Lung (tissue), 12 donors: Measurements from ENCODE around the gene AP4B1. TPM values are rescaled to one million over a fixed set of nuclear protein-coding genes. Genes with fewer than 3 reads are reported as not detected.
"Not testable (repeated sequence)": the region's sequence is repeated elsewhere in the genome, so short reads cannot be mapped to it uniquely, and the experiment has no call there.

ENCODE experiments used
- ATAC-seq: fragments of 200-7000 bp; cut with Tn5 transposase; one replicate; pipeline ENCODE4 v1.9.1; 2020; ENCODE audit warnings: moderate number of reproducible peaks; ENCODE audit not compliant: insufficient read depth, low FRiP score
- DNase-seq, 3 donors: peaks; one replicate each; pipeline ENCODE4 v3.0.0-alpha.2; 2013 to 2017
- H3K27ac ChIP-seq, 2 donors: one replicate each; pipeline ENCODE4 v1.5.1; 2013; ENCODE audit warnings: mild to moderate bottlenecking in 2 of 2, moderate library complexity in 2 of 2, control low read depth in 1 of 2, inconsistent platforms in 1 of 2, low read depth in 1 of 2, low read length in 1 of 2
- H3K27me3 ChIP-seq, 3 donors: one replicate each; pipeline ENCODE4 v1.5.1; 2013; ENCODE audit warnings: low read length in 2 of 3; ENCODE audit not compliant: control insufficient read depth in 3 of 3, insufficient read depth in 3 of 3
- H3K36me3 ChIP-seq, 4 donors: one replicate each; pipeline ENCODE4 v1.5.1; 2013; ENCODE audit warnings: low read length in 4 of 4, mild to moderate bottlenecking in 1 of 4, moderate library complexity in 1 of 4; ENCODE audit not compliant: control insufficient read depth in 4 of 4, insufficient read depth in 4 of 4
- H3K4me1 ChIP-seq, 5 donors: one replicate each; pipeline ENCODE4 v1.5.1; 2013; ENCODE audit warnings: low read length in 5 of 5, mild to moderate bottlenecking in 2 of 5, moderate library complexity in 1 of 5; ENCODE audit not compliant: control insufficient read depth in 5 of 5, insufficient read depth in 5 of 5
- H3K4me3 ChIP-seq: one replicate; pipeline ENCODE4 v1.5.1; 2013; ENCODE audit warnings: mild to moderate bottlenecking, control low read depth, moderate library complexity
- H3K9ac ChIP-seq, 2 donors: one replicate each; pipeline ENCODE4 v1.5.1; 2013; ENCODE audit warnings: low read length in 2 of 2, control low read depth in 1 of 2; ENCODE audit not compliant: insufficient read depth in 1 of 2
- H3K9me3 ChIP-seq, 4 donors: one replicate each; pipeline ENCODE4 v1.5.1; 2013; ENCODE audit warnings: low read length in 3 of 4, mild to moderate bottlenecking in 1 of 4, moderate library complexity in 1 of 4; ENCODE audit not compliant: control insufficient read depth in 4 of 4, insufficient read depth in 3 of 4
- CTCF ChIP-seq: IDR thresholded peaks from 2 replicates; pipeline ENCODE4 v1.5.1; 2012; ENCODE audit warnings: mild to moderate bottlenecking; ENCODE audit errors: control extremely low read depth, extremely low read depth
- WGBS, 2 donors: extraction: QIAGEN DNeasy Blood & Tissue Kit; methylation state at CpG; one replicate each; pipeline ENCODE4 v1.1.7; 2013; 5-methylcytosine and 5-hydroxymethylcytosine counted together
- polyA plus RNA-seq, 2 donors: library from polyadenylated mRNA; stranded (reverse); fragments of 200-250 nt; gene quantifications; one replicate each; pipeline ENCODE4 v1.2.1, GENCODE V29; 2013
- total RNA-seq, 2 donors: library from RNA; depleted of rRNA in 1 of 2; stranded (reverse); fragments of >200 nt in 1 of 2; gene quantifications; one replicate each; pipeline ENCODE4 v1.2.1, GENCODE V29; 2014 to 2021
- donor health status: control.
- donor health status: control.
- donor health status: Bipolar disorder and iron deficiency.
- donor health status: healthy.
- donor health status: DM: yes; HTN: yes; CAD: no.

Gene AP4B1
- total and polyA plus RNA-seq, 4 donors = 12.8 to 43.9 (median 18.9) TPM

DNA sequence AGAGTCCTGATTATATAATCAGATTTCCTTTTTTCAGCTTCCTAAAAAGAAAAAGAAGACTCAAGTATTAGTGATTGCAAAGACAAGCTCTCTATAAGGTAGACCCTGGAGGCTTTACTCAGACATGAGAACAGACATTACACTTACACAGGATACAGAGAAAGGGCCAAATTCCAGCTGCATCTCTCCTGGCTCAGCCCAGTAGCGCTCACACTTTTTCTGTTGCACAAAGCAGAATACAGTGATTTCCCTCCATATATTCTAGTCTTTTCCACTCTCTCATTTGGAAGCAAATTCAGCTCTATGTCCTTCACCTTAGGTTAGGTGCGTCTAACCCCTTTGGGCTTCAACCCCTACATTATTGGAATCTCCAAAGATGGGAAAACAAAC, 48.2 kb downstream of the AP4B1 start:
- H3K9me3 ChIP-seq = no peaks in the 10 kb centered on the region
- H3K9ac ChIP-seq = no peak overlapping the region
- ATAC-seq (no peak), DNase-seq (no peak)
- H3K36me3 ChIP-seq = no peaks in the 10 kb centered on the region
- H3K27me3 ChIP-seq = no peaks in the 10 kb centered on the region
- no peaks in the 10 kb centered on the region for H3K4me1 ChIP-seq
- TF ChIP-seq CTCF = no peak
- H3K27ac ChIP-seq = no peak overlapping the region
- H3K4me3 ChIP-seq = no peak overlapping the region
- WGBS, 2 donors = 96% methylated on average over 2 of the region's 2 CpGs

- H3K36me3 ChIP-seq = no peaks in the 10 kb centered on the region
- TF ChIP-seq CTCF = no peak
- no peaks in the 10 kb centered on the region for H3K27me3 ChIP-seq
- no peak overlapping the region for H3K4me3 ChIP-seq
- H3K9ac ChIP-seq = no peak overlapping the region
- H3K9me3 ChIP-seq = no peaks in the 10 kb centered on the region
- 87 to 98% methylated on average over 4 of the region's 4 CpGs for WGBS, 2 donors
- DNase-seq (no peak), ATAC-seq (no peak)
- no peaks in the 10 kb centered on the region for H3K4me1 ChIP-seq
- H3K27ac ChIP-seq = no peak overlapping the region
These were observed 48.8 kb downstream of the AP4B1 start for GRCh38 chr1:113855630-113856400.

DNA sequence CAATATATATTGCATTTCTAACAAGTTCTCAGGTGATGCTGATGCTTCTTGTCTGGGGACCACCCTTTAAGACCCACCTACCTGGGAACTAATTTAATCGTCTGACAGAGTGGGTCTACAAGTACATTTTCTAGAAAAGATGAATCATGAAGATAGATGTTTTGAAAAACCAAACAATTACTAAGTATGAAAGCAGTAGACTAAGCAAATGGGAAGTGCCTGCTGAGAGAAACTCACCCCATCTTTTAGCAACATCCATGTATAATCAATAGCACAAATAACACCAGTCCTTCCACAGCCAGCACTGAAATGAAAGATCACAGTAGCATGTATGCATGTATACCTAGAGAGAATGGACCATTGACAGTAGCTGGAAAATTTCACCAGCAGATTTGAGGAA, 50.4 kb downstream of the AP4B1 start:
- ATAC-seq (no peak), DNase-seq (no peak)
- Histone ChIP-seq H3K4me3 (no peak overlapping the region), H3K27ac (no peak overlapping the region), H3K9ac (no peak overlapping the region), H3K36me3 (no peaks in the 10 kb centered on the region), H3K9me3 (no peaks in the 10 kb centered on the region), H3K4me1 (no peaks in the 10 kb centered on the region), H3K27me3 (no peaks in the 10 kb centered on the region)
- no peak for TF ChIP-seq CTCF
- 58 to 97% methylated on average over 1 of the region's 1 CpG for WGBS, 2 donors

GRCh38 chr1:113852694-113853093, 51.9 kb downstream of the AP4B1 start:
- H3K4me1 ChIP-seq, H3K36me3 ChIP-seq, H3K9me3 ChIP-seq, H3K9ac ChIP-seq, H3K27ac ChIP-seq, DNase-seq, H3K27me3 ChIP-seq, H3K4me3 ChIP-seq, ATAC-seq: not testable (repeated sequence)
- WGBS, 2 donors = 81 to 86% methylated on average over 6 of the region's 6 CpGs
